Measurements from ENCODE around the gene REEP3.
A peak's percentile ranks its signal among the peaks of the same experiment; 100 is the strongest.

REEP3 gene

GRCh38 chr10:63585041-63585440 lies 63.8 kb downstream of the REEP3 start:
- DNase-seq, result no peak

DNA sequence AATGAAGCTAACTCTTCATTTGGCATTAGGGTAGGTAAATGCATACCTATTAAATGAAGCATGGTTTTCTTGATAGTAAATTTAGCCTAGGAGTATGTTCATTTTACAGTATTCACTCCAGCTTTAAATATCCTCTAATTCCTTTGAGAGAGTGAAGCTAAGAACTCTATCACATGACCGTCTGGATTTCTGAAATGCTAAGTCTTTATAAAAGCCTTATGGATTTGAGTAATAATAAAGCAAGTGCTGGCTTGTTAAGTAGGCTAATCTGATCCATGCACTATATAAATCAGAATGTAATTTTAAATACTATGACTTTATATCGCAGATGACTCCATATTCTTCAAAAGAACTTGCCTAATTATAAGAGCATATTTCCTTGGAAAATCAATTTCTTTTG lies 64.8 kb downstream of the REEP3 start:
- DNase-seq, result no peak

GRCh38 chr10:63587191-63587590 lies 66.0 kb downstream of the REEP3 start:
- no peak for DNase-seq

GRCh38 chr10:63588436-63589167 lies 67.4 kb downstream of the REEP3 start:
- no peak for DNase-seq

DNA sequence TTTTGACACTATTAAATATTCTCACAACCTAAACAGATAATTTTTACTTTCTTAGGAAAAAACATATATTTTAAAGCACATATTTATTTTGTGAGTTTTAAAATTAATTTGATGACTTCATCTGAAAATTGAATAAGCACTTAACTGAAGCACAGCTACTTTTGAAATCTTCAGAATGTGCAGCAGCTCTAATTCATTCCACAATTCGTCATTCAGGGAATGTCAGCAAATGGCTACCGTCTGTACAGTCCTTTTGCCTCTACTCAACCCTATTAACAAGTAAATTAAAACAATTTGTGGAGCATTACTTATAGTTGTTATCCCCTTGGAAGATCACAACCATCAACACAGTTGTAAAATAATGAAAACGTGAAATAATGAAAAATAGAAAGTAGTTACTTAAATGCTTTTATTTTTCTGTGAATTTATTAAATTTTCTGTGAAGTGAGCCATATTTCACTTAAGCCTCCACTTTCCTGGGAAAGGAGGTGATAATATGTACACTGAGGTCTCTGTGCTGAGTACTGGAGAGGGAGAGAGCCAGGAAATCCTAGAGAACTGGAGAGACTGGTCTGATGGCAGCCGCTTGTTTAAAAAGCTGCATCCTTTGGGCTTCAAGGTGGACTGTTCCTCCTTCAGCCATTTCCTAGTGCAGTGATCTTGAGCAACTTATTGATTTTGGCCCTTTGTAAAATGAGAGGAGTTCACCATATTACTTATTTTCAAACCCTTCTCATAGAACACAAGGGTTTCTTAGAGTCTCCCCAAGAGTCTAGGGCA lies 70.6 kb downstream of the REEP3 start:
- DNase-seq, result no peak

DNA sequence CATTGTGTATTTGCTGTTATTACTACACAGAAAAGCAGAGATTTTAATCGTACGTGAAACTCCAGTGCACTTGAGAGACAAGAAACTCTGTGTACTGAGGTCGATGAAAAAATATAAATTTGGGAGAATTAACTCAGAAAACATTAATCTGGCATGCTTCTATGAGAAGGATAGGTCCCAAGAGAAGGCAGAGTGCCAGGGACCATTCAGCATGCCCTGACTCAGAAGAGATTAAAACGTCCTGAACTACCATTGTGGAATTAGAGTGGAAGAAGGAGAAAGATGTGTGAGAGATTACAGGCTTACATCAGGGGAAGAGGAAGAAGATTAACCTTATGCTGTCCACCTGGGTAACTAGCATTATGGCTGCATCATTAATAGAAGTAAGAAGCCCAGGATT lies 72.4 kb downstream of the REEP3 start:
- DNase-seq, result no peak

DNA sequence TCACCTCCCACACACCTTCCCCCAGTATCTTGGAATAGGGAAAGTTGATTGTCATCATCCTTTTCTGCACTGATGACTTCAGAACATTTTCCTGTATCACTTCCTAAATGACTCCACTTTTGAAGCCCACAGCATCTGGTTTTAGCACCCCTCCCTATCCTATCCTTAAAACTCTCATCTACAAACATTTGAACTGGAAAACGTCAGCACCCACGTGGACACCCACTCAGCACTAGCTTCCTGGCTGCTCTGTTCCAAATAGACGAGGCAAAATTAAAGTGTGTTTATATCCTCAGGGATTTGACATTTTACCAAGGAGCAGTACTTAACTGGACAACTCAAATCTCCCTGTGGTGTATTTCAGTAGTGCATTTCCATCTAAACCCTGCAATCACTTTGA lies 73.9 kb downstream of the REEP3 start:
- DNase-seq, result peak in 5 of 58 donors; percentile 7 to 61 (median 15)

DNA sequence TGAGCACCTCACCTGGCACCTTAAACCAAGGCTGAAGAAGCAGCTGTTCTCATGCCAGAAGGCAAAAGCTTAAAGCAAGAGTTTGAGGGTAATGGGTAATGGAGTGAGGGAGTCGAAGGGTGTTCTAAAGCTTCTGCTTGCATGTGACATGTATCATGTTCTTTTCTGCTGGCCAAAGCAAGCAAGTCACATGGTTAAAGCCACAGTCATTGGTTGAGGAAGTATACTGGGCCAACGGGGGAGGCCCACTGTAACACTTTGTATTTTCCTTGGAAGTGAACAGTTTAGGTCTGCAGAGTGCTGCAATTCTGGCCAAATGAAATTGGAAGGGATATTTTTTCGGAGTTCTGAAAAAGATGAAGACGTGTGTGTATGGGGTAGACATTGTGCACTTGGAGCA lies 75.7 kb downstream of the REEP3 start:
- DNase-seq, result no peak

- no peak for DNase-seq
Observed at GRCh38 chr10:63600540-63600939, 79.3 kb downstream of the REEP3 start.

- no peak for DNase-seq
Observed at GRCh38 chr10:63603709-63604445, 82.7 kb downstream of the REEP3 start.

GRCh38 chr10:63605197-63605967 lies 84.2 kb downstream of the REEP3 start:
- peak in 23 of 58 donors; percentile 3 to 77 (median 33) for DNase-seq

- DNase-seq, result no peak
Observed at GRCh38 chr10:63608511-63608910, 87.3 kb downstream of the REEP3 start.

GRCh38 chr10:63611078-63611477 lies 89.9 kb downstream of the REEP3 start:
- no peak for DNase-seq

- peak in 8 of 58 donors; percentile 1 to 17 (median 8) for DNase-seq
Observed at GRCh38 chr10:63614371-63614891, 93.2 kb downstream of the REEP3 start.

GRCh38 chr10:63618552-63618951 lies 97.4 kb downstream of the REEP3 start:
- no peak for DNase-seq

DNA sequence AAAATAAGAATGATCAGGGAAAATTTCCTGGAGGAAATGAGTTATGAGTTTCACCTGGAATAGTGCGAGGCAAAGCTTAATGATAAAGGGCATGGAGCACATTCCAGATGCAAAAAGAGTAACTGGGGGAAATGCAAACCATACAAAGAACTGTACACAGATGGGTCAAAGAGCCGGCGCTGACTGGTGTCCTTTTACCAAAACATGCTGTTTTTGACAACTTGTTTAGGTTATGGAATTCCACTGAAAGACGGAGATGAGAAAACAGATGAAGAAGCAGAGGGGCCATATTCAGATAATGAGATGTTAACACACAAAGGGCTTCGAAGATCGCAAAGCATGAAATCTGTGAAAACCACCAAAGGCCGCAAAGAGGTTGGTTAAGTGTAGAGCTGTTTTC lies 98.2 kb downstream of the REEP3 start:
- no peak for DNase-seq

DNA sequence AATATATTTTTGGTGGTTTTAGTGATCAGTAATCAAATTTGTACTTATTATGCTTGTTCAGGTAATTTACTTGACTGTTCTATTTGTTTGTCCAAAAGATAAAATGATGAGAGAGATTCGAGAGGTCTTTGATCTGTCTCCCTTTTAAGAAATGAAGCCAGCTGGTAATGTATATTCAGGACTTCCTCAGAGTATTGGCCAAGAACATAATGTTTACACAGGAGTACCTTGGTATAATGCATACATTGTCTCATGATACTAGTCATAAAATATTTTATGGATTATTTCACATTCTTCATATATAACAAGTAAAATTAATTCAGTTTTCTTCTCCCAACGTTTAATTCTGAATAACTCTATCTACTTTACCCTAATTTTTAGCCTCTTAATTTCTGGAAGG lies 100.9 kb downstream of the REEP3 start:
- no peak for DNase-seq

GRCh38 chr10:63624701-63625100 lies 103.5 kb downstream of the REEP3 start:
- no peak for DNase-seq

- DNase-seq, result no peak
Observed at GRCh38 chr10:63627396-63627795, 106.2 kb downstream of the REEP3 start.

GRCh38 chr10:63627881-63628296 lies 106.7 kb downstream of the REEP3 start:
- no peak for DNase-seq
